LNCaP clone FGC (cell line): Measurements from ENCODE around the gene ZNF280C.

ENCODE experiments used
- DNase-seq: peaks from one replicate; pipeline ENCODE4 v3.0.0-alpha.2; 2011; ENCODE audit warnings: low read depth
- H3K4me3 ChIP-seq: 2 replicates; pipeline ENCODE4 v1.5.1; 2011; ENCODE audit warnings: mild to moderate bottlenecking, low read depth, low read length, control low read depth
- TF ChIP-seq, protein P1 (sequence below): IDR thresholded peaks from 2 replicates; pipeline ENCODE4 v1.5.1; 2012; ENCODE audit warnings: mild to moderate bottlenecking; ENCODE audit not compliant: control insufficient read depth, insufficient read depth; ENCODE audit errors: extremely low read depth

Gene ZNF280C

DNA sequence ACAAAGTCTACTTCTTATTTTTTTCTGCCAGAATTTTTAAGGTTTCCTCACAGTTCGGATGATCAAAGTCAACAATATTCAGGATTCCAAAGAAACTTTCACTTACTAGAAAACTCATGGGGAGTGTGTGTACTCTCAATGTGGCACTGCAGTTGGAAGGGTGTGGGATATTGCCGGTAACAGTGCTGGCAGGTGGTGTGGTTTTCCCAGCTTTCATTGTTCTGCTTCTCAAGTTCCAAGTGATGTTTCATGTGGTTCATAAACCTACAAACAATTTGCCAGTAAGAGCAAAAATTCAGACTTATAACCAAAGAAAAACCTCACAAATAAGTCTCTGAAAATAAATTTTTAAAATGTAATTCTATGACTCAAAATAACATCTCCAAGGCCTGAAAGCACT, 39.8 kb downstream of the ZNF280C start:
- DNase-seq: no peak
- TF ChIP-seq, protein P1, sequence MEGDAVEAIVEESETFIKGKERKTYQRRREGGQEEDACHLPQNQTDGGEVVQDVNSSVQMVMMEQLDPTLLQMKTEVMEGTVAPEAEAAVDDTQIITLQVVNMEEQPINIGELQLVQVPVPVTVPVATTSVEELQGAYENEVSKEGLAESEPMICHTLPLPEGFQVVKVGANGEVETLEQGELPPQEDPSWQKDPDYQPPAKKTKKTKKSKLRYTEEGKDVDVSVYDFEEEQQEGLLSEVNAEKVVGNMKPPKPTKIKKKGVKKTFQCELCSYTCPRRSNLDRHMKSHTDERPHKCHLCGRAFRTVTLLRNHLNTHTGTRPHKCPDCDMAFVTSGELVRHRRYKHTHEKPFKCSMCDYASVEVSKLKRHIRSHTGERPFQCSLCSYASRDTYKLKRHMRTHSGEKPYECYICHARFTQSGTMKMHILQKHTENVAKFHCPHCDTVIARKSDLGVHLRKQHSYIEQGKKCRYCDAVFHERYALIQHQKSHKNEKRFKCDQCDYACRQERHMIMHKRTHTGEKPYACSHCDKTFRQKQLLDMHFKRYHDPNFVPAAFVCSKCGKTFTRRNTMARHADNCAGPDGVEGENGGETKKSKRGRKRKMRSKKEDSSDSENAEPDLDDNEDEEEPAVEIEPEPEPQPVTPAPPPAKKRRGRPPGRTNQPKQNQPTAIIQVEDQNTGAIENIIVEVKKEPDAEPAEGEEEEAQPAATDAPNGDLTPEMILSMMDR: no peak
- H3K4me3 ChIP-seq: no peak overlapping the region

DNA sequence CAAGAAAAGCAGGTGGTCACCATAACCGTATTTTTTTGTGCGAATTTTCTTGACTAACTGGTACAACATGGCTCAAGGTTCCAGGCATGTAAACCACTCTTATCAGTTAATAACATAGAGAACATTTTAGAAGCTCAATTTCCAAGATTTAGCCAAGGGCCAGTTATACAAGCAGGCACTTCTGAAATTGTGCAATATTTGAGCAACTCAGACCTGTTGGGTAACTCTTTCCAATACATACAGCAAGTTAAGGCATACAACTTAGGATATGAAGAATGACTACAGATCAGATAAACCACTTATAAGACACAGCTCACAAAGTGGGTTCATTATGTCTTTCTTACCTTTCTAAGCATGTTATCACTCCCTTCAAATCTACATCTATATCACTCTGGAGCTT, 43.9 kb downstream of the ZNF280C start:
- H3K4me3 ChIP-seq: no peak overlapping the region
- TF ChIP-seq, protein P1: no peak
- DNase-seq: no peak

DNA sequence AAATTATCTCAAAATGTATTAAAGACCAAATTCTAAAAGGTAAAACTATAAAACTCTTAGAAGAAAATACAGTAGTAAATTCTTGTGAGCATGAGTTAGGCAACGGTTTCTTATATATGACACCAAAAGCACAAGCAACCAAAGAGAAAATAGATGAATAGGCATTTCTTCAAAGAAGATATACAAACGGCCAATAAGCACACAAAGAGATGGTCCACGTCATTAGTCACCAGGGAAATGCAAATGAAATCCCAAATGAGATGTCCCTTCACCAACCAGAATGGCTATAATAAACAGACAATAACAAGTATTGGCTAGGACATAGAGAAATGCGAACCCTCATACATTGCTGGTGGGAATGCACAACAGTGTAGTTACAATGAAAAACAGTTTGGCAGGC, 52.4 kb downstream of the ZNF280C start:
- DNase-seq: no peak
- TF ChIP-seq, protein P1: no peak

DNA sequence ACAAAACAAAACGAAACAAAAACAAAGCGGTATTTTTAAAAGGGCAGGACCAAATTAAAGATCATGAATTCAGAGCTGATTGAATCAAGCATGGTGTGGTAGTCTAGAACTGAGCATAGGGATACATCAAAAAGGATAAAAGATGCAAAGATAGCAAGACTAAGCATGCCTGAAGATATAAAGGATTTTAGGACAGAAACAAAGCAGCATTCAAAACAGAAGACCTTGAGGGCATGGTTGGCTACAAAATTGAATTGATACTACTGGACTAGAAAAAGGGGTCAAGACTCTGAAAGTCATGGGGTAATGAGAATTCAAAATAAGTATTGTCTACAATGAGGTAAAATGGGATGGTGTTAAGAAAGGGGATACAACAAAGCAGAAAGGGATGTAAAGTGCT, 55.3 kb downstream of the ZNF280C start:
- TF ChIP-seq, protein P1: no peak
- DNase-seq: no peak
- H3K4me3 ChIP-seq: no peak overlapping the region

More for the DNA sequence above, 52.4 kb downstream of the ZNF280C start:
- H3K4me3 ChIP-seq: no peak overlapping the region

DNA sequence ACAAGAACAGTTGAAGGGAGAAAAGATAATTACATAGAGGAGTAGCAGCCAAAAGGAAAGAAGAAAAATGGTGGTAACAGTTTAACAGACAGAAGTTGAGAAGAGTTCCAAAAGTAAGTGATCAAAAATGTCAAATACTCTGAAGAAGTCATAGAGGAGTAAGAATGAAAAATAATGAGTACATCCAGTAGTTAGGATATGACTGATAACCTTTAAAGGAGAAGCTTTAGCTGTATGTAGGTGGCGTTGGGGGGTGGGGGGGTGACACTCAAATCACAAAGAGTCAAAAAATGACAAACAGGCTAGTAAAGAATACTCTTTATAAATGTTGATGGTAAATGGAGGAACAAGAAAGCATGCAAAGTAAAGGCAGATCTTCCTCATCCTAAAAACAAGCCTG, 56.3 kb downstream of the ZNF280C start:
- no peak for DNase-seq
- TF ChIP-seq, protein P1: no peak
- H3K4me3 ChIP-seq: no peak overlapping the region

DNA sequence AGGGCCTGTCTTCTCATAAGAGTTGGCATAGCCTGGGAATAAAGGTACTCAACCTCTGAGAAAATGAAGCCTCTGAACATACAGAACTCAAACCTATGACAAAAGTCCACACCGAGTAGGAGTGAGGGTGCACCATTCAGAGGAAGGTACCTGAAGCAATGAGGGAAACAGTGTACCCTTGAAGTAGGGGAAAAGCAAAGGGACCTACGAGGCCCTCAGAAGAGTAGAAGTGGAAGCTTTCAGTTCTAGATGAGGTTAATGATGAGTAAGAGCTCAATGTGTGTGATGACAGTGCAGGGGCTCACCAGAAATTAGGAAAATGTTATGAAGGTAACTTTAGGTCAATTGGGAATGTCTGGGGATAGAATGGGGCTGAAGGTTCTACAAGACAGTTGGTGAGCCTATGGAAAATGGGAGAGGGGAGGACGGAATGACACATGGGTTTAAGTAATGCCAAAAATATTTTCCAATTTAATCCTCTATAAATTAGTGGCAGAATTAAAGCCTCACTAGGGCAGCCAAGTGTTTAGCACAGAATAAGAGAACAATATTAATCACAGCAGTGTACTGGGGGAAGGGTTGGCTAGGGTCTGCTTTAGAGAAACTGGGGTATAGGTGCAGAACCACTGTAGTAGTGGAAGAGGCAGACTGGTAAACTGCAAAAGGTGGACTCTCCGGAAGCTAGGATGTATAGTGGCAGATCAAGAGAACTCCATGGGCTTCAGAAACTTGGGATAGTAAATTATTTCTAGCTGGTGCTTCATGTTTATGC, 57.1 kb downstream of the ZNF280C start:
- no peak overlapping the region for H3K4me3 ChIP-seq
- TF ChIP-seq, protein P1: no peak
- DNase-seq: no peak

DNA sequence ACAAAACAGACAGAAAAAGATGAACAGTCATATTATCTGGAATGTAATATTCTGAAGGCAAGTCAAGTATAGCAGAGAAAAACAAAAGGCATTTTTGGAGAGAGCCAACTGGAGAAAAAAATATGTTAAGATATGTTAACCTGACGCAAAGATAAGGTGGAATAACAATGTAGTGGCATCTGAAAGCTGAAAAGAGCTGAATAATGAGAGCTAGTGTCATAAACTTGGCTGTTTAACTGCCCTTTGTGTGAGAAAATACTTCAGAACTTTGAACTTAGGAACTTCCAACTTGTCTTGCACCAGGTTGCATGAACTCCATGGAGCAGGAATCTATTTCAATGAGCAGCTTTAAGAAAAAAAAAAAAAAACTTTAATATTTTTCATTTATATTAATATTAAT, 64.1 kb downstream of the ZNF280C start:
- TF ChIP-seq, protein P1: no peak
- no peak overlapping the region for H3K4me3 ChIP-seq
- DNase-seq: no peak
